Measurements from ENCODE around the gene TMEM178B. TPM values are rescaled to one million over a fixed set of nuclear protein-coding genes. Genes with fewer than 3 reads are reported as not detected.
"Not testable (repeated sequence)": the region's sequence is repeated elsewhere in the genome, so short reads cannot be mapped to it uniquely, and the experiment has no call there.

Gene TMEM178B
- total RNA-seq, 1 experiment from 2014 or later, result 4.3 TPM

DNA sequence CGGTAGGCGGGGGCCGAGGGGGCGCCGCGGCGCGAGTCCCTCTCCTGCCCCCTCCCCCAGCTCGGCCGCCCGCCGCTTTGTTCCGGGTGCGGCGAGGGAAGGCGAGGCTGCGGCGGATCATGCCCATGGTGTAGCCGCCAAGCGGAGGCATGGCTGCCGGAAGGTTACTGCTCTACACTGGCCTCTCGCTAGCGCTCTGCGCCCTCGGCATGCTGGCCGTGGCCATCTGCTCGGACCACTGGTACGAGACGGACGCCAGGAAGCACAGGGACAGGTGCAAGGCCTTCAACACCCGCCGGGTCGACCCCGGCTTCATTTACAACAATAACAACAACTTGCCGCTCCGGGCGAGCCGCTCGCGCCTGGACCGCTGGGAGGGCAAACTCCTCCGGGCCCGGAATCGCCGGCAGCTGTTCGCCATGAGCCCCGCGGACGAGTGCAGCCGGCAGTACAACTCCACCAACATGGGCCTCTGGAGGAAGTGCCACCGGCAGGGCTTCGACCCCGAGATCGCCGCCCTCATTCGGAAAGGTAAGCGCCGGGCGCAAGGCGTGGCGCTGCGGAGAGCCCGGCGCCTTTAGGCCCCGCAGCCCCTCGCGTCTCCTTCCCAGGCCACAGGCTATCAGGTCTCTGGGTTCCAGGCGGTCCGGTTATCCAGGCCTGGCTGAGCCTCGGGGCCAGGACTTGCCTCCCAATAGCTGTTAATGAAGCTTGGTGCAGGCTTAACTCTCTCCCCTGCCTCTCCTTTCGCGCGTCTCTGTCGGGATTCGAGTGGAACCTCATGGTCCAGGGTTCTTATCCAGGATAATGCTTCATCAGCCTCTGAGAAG, 513 bp downstream of the TMEM178B start:
- peak; percentile 34 for DNase-seq (ENCODE audit: low read depth)

DNA sequence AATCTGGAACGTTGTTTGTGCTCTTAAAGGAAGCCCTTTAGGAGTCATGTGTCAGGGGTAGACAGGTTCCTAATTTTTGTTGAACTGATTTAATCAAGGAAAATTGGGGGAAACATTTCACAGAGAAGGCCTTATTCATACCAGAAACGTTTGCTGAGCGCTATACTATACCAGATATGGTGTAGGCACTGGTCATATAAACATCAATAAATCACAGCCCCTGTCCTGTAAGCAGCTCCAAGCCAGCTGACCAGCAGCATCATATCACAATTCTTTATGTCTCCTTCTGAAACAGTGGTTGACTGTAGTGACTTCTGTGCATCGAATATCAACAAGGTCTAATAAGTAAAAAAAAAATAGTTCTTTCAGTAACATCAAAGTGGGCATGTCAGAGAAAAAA, 1.1 kb downstream of the TMEM178B start:
- DNase-seq (ENCODE audit: low read depth), result no peak

DNA sequence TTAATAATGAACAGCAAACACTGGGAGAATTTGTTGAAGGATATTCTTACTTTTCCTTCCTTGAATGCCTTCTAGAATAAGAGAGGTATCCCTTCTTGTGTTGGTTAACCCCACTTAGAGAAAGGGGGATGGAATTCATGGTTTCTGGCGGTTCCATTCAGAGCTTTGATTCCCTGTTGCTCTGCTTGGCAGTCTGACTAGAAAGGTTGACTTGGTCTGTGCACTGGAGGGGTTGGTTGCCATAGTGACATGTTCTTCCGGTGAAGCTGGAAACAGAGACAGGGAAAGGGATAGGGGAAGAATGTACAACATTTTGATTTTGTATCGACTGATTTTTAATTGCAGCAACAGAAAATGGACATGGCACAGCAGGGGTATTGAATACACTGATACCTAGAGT, 2.5 kb downstream of the TMEM178B start:
- peak; percentile 61 for DNase-seq (ENCODE audit: low read depth)

DNA sequence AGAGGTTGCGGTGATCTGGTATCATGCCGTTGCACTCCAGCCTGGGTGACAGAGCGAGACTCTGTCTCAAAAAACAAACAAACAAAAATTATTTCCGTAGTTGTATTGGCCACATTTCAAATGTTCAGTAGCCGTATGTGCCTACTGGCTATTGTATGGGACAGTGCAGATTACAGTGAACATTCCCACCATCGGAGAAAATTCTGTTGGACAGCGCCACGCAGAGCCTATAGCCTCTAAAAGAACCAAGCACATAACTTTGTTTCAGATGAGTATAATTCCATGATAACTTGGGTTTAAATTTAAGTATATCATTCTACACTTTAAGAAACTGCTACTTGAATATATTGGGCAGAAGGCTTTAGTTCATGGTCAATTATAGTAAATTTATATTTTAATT, 5.4 kb downstream of the TMEM178B start:
- no peak for DNase-seq (ENCODE audit: low read depth)

DNA sequence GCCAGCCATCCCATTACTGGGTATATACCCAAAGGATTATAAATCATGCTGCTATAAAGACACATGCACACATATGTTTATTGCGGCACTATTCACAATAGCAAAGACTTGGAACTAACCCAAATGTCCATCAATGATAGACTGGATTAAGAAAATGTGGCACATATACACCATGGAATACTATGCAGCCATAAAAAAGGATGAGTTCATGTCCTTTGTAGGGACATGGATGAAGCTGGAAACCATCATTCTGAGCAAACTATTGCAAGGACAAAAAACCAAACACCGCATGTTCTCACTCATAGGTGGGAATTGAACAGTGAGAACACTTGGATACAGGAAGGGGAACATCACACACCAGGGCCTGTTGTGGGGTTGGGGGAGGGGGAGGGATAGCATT, 15.6 kb downstream of the TMEM178B start:
- DNase-seq (ENCODE audit: low read depth), result not testable (repeated sequence)

DNA sequence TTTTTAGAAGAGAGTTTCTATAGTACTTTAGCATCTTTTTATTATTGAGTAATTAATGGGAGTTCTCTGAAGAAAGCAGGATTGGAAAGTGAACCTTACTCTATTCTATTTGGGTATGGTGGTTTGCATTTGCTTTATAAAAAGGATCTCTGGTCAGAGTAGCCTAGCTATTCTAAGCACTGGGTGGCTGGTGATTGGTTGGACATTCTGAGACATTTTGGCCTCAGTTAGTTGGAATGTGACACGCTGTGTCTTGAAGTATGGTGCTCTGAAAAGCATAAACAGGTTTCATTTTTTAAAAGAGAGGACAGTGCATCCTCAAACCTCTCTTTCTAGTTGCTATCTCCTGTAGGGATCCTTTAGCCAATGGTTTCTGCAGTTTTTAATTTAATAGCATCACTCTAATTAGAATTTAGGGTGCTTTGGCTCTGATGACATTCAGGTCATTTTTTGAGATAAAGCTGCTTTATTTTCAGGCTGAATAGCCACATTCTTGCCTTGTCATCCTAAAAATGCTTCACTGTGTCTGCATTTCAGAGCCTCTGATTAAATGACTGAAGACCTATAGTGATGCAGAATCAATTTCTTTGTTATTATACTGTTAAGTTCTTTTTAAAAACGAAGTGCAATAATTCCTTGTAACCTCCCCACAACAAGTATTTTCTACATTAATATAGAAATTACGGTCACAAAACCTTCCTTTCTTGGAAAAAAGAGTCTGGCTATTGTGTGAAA, 20.6 kb downstream of the TMEM178B start:
- DNase-seq (ENCODE audit: low read depth), result no peak

DNA sequence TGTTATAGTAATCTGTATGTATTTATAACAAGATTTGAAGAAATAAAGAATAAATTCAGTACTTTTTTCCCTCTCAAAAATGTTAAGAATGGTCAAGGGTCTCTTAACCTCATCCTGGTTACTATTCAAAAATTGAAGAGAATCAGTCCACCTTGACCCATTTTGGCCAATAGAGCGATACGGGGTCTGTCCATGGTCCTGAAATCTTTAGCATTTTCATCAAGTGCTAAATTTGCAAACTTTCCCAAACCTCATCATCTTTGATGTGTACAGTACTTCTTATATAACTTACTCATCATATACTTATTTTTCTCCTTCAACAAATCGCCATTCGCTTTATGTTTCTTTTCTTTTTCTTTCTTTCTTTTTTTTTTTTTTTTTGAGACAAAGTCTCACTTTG, 23.6 kb downstream of the TMEM178B start:
- DNase-seq (ENCODE audit: low read depth), result peak; percentile 34

DNA sequence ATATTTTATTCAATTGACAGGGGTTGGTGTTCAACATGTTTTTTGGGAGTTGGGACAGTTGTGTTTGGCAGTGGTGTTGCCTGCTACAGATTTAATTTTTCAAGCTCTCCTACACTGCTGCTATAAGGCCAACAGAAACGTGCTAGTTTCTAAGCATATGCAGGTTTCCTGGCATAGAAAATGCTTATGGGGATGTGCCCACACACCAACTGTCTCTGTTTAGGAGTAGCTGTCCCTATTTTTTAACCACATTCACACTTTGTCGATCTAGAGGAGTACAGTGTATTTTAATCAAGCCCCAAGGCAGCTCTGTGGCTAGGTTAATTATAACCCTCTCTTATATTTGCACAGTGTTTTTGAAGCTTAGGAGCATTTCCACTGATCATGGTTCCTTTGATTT, 28.6 kb downstream of the TMEM178B start:
- DNase-seq (ENCODE audit: low read depth), result no peak

DNA sequence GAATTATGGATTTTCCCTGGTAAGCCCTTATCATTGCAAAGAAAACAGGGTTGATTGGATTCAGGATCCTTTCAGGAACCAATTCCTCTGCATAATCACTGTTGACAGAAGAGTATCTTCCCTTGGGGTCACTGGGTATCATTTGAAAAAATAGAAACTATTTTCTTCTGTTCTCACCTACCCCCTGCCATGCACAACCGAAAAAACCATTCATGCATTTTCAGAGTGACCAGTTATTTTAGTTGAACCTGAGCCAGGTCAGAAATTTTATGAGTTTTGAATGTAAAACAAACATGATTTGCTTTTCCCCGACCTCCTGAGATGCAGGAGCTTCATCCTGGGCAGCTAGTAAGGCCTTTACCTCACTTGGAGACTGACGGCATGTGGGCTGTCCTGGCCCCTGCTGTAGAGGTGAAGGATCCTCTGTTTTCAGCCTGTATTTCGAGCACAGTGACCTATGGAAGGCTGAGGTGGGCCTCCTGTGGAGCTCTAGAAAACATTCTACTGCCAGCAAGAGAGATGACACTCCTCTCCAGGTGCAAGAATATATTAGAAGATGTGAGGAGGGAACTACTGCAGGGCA, 30.1 kb downstream of the TMEM178B start:
- DNase-seq (ENCODE audit: low read depth), result no peak

DNA sequence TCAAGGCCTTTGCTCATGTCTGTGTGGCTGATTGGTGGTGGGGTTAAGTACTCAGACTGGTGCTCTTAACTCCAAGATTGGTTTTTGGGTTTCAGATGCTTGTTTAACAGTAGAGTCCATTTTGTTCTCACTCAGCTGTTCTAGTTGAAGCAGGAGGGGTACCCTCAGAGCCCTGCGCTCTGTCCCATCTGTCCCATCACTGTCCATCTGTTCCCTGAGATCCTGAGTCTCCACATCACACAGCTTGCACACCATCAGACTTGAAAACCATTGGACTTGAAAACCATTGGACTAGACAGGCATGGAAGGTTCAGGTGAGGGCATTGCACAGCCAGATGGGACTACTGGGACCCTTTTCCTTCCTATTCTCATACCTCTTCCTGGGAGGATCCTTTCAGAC, 39.3 kb downstream of the TMEM178B start:
- DNase-seq (ENCODE audit: low read depth), result no peak

DNA sequence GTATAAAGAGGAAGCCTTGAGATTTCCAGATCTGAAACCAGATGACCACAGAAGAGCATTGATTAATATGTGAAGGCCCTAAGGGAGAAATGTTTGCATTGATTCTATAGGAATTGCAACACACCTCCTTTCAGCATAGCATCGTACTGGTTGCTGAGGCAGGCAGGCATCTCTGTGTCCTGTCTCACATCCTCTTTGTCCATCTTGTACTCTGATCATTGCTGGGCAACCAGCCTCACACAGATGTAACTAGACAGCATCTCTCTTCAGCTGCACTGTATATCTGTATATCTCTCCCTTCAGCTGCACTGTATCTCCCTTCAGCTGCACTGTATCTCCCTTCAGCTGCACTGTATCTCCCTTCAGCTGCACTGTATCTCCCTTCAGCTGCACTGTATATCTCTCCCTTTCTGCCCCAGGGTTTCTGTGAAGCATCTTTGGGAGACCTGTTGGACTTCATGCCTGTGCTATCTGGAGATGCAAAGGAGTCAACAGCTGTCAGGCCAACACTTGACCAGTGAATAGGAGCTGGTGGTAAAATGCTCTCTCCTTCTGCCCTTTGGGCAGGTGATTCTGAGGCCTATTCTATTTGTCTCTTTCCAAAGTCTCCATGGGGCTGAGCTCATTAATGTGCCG, 40.3 kb downstream of the TMEM178B start:
- no peak for DNase-seq (ENCODE audit: low read depth)

DNA sequence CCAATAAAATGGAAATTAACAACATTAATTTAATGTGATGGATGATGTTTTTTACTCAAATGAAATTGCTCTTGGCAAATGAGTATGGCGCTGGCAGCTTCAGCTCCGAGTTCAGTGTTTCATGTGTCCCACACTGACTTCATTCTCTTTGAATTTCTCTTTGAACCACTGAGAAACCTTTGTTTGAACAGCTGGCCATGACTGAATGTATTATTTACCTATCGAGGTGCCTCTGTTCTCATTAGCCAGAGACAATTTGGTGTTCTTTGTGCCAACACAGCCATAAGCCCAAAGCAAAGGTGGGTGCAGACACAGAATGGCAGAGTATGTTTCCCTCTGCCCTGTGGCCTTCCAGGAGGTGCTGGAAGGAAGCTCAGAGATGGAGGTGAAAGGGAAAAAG, 42.1 kb downstream of the TMEM178B start:
- no peak for DNase-seq (ENCODE audit: low read depth)

DNA sequence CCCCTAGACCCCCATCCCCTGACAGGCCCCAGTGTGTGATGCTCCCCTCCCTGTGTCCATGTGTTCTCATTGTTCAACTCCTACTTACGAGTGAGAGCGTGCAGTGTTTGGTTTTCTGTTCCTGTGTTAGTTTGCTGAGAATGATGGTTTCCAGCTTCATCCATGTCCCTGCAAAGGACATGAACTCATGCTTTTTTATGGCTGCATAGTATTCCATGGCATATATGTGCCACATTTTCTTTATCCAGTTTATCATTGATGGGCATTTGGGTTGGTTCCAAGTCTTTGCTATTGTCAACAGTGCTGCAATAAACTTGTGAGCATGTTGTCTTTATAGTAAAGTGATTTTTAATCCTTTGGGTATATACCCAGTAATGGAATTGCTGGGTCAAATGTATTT, 42.8 kb downstream of the TMEM178B start:
- not testable (repeated sequence) for DNase-seq (ENCODE audit: low read depth)

DNA sequence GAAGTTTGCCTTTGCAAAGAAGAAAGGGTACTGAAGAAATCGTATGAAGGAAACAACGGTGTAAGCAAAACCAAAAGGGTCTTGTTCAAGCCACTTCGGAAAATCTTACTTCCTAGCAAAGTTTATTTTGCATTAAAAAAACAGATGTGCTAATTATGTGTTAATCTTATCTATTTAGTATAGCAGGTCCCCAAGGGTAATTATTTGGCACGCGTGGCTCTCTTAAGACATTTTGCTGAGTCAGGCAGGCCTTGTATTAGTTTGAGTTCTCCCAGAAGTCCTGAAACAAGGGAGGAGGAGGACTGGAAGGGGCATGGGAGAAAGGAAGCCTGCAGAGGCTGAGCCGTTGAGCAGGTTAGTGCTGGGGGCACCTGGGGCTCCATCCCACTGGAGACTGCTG, 44.9 kb downstream of the TMEM178B start:
- DNase-seq (ENCODE audit: low read depth), result no peak

DNA sequence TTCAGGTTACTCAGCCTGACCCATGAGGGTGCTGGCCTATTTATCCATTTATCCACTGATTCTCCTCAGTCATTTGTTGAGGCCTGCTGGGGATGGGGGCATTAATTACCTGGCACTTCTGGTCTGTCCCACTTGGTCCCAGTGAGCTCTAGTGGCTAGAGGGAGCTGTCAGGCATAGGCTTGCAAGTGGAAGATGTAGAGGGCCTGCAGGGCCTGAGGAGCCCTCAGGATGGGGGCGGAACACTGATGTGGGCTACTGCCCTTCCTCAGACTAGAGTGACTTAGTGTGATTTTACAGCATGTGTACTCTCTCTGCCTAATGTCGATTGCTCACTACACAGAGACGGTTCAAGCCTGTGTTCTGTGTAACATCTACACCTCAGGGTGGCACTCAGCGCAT, 45.3 kb downstream of the TMEM178B start:
- no peak for DNase-seq (ENCODE audit: low read depth)

DNA sequence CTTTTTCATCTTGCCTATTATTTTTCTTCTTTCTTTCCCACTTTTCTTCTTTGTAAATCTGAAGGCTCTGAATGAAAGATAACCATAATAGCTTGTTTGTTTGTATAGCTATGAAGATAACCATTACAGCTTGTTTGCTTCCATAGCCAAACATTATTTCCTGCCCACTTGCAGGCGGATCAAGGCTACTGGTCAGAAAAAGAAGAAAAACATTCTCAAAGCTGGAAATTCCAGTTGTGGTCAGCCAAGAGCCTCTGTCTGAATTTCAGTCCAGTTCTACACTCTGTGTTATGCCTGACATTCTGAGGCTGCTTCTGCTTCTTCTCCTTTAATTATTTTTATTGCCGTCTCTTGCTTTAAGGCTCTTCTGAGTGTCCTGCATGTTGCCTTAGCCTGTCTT, 48.9 kb downstream of the TMEM178B start:
- peak; percentile 21 for DNase-seq (ENCODE audit: low read depth)

DNA sequence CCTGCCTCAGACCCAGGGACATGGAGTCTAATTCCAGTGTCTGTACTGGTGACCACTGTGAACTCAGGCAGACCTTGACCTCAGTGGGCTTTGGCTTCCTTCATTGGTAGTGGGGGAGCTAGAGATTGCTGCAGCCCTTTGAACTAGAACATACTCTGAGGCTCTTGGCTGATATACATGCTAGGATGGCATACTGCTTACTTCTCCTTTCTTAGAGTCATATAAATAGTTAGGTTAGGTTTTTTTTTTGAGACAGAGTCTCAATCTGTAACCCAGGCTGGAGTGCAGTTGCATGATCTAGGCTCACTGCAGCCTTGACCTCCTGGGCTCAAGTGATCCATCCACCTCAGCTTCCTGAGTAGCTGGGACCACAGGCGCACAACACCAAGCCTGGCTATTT, 49.7 kb downstream of the TMEM178B start:
- no peak for DNase-seq (ENCODE audit: low read depth)

DNA sequence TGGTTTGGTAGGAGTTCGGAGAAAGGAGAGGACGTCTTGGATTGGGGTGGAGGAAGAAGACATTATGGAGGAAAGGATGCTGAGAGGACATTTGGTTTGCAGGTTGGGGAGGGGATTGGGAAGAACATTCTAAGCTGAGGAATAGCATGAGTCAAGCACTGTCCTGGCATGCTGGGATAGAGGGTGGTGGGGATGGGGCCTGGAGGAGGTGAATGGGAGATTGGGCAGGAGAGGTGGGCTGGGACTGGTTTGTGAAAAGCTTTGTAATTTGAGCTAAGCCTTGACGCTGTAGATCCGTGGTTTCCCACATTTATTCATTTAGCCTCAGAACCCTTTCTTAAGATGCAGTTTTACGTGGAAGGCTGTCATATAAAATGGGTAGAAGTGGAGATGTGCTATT, 52.2 kb downstream of the TMEM178B start:
- DNase-seq (ENCODE audit: low read depth), result no peak

DNA sequence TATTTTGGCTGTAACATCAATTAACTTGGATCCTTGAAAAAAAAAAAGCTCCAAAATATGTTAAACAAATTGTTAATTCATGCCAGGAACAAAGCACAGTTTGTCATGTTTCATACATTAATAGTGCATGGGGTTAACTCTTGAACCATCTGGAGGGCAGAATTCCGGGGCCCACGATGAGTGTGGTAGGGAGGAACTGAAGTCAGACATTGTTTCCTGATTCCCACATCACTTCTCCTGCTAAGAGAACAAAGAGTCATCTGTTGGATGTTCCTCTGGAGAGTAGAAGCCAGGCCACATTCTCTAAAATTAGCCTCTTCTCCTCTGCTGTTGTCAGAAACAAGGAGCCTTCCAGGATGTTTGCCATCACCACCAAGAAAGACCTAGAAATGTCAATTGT, 54.6 kb downstream of the TMEM178B start:
- peak; percentile 79 for DNase-seq (ENCODE audit: low read depth)

DNA sequence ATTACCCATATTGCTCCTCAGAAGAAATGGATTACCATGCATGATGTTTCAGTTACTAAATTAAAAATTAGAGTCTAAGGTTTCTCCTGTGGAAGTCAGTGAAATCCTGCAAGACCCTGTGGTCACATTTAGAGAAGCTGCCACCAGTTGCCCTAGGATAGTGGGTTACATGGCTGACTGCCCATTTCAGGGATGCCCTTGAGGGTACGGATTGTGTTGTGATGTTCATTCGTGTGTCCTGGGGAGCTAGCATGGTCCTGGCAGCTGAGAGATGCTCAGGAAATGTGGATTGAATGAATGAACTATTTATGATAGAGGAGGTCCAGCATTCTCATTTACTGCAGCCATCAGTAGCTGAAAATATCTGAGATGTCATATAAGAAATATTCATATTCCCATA, 55.1 kb downstream of the TMEM178B start:
- peak; percentile 51 for DNase-seq (ENCODE audit: low read depth)

DNA sequence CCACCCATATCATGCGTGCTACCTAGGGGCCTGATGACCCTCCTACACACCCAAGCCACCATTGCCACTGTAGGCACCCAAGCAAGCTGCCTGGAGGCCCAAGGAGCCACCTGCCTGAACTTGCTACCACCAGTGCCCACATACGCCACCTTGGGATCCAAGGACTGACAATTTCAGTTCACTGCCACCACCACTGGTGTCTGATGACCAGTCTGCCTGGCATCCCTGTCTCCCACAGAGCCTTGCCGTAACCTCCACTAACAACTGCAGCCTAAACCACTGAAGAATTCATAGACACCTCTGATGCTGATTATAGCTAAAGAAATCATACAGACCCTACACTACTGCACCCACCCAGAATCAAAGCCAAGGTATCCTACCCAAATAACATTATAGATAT, 58.8 kb downstream of the TMEM178B start:
- DNase-seq (ENCODE audit: low read depth), result no peak

DNA sequence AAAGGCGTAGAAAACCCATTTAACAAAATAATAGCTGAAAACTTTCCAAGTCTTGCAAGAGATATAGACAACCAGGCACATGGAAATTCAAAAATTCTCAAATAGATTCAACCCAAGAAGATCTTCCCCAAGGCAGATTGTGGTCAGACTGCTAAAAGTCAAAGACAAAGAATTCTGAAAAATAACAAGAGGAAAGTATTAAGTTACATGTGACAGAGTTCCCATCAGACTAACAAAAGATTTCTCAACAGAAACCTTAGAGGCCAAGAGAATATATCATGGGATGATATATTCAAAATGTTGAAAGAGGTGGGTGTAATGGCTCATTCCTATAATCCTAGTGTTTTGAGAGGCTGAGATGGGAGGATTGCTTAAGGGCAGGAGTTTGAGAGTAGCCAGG, 59.8 kb downstream of the TMEM178B start:
- peak; percentile 92 for DNase-seq (ENCODE audit: low read depth)

Measured in RPMI7951 (cell line).